Neural progenitor cell (in vitro differentiated cells): Measurements from ENCODE around the gene THSD4.

Experiments
- CTCF ChIP-seq: fragments of 200-600 bp; sonication (generic); IDR thresholded peaks from 2 replicates; pipeline ENCODE4 v1.5.1; 2017; ENCODE audit warnings: antibody characterized with exemption, mild to moderate bottlenecking
- EZH2 ChIP-seq: fragments of 200-600 bp; sonication (generic); IDR thresholded peaks from 2 replicates; pipeline ENCODE4 v1.6.1; 2017; ENCODE audit warnings: antibody characterized with exemption, mild to moderate bottlenecking, moderate library complexity

- TF ChIP-seq CTCF (no peak), EZH2 (no peak)
These were observed 600.6 kb downstream of the THSD4 start for GRCh38 chr15:71715914-71716313.
